Measurements from ENCODE around the gene SPATA18.
"Not testable (repeated sequence)": the region's sequence is repeated elsewhere in the genome, so short reads cannot be mapped to it uniquely, and the experiment has no call there.

SPATA18 gene

DNA sequence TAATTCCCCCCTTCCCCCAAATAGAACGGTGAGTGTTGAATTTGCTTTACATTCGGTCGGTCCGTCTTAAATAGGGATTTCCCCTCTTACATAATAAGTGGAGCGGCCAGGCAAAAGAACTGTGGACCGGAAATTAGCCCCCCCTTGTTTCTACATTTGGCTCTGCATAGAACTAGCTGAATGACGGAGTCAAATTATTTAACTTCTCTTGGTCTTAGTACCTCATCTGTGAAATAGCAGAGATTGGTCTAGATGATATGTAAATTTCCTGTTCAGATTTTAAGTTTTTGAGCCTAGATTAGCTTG lies 1.3 kb downstream of the SPATA18 start:
- peak; percentile 54 for DNase-seq

GRCh38 chr4:52054254-52054653 lies 3.1 kb downstream of the SPATA18 start:
- no peak for DNase-seq

DNA sequence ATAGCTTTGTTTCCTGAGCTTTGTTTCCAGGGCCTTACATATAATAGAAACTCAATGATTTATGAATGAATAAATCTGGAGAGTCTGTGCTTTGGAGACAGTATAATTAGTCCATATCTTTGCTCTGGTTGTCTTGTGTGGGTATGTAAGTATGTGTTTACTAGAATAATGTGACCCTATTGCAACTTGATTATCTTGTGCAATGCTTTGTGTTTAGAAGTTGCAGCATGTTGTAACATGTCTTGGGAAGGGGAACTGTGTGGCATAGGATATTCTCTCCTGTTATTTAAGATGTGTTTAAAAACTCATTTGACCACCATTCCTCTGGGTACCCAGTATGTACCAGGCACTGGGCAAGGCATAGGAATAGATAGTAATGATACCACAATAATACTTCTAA lies 6.1 kb downstream of the SPATA18 start:
- peak; percentile 48 for DNase-seq

DNA sequence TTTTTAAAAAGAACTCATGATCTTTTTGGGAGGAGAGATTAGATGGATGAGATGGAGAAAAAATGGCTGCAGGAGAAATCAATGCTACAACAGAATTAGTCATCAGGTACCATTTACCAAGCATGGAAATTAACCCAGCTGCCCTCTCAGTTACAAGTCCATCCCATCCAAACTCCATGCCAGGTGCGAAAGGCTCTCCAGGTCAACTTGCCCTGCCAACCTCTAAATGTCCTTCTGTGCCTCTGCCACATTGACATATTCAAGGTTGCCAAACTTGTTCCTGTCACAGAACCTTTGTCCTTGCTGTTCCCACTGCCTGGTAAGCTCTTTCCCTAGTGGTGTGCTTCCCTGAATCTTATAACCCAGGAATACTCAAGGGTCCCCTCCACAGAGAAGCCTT lies 7.2 kb downstream of the SPATA18 start:
- no peak for DNase-seq

GRCh38 chr4:52059372-52059771 lies 8.3 kb downstream of the SPATA18 start:
- DNase-seq: peak; percentile 63

- no peak for DNase-seq
These were observed 18.5 kb downstream of the SPATA18 start for GRCh38 chr4:52069571-52069970.

GRCh38 chr4:52071791-52072546 lies 20.9 kb downstream of the SPATA18 start:
- DNase-seq: no peak

DNA sequence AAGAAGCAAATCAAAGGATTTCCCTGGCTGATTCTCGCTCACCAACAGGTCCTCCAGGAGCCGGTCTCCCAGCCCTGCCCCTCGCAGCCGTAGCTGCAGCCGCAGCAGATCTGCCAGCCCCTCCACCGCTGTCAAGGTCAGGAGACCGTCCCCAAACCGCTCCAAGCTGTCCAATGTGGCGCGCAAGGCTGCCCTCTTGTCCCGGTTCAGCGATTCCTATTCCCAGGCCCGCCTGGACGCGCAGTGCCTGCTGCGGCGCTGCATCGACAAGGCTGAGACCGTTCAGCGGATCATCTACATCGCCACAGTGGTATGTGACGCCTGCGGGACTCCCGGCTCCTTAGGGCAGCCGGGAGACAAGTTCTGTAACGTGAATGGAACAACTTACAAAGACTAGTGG lies 25.6 kb downstream of the SPATA18 start:
- DNase-seq: no peak

- no peak for DNase-seq
These were observed 28.6 kb downstream of the SPATA18 start for GRCh38 chr4:52079659-52080058.

GRCh38 chr4:52081216-52081615 lies 30.1 kb downstream of the SPATA18 start:
- DNase-seq: no peak

- not testable (repeated sequence) for DNase-seq
These were observed 35.3 kb downstream of the SPATA18 start for GRCh38 chr4:52086425-52086824.

DNA sequence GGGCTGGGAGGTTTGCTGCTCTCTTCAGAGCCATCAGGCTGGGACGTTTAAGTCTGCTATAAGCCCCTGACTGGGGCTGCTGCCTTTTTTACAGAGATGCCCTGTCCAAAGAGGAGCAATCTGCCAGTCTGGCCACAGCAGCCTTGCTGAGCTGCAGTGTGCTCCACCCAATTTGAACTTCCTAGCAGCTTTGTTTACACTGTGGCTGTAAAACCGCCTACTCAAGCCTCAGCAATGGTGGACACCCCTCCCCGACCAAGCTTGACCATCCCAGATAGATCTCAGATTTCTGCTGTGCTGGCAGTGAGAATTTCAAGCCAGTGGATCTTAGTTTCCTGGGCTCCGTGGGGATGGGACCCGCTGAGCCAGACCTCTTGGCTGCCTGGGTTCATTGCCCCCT lies 40.7 kb downstream of the SPATA18 start:
- no peak for DNase-seq

GRCh38 chr4:52093466-52093865 lies 42.4 kb downstream of the SPATA18 start:
- DNase-seq: peak; percentile 5

- DNase-seq: no peak
These were observed 43.5 kb downstream of the SPATA18 start for GRCh38 chr4:52094376-52095145.

DNA sequence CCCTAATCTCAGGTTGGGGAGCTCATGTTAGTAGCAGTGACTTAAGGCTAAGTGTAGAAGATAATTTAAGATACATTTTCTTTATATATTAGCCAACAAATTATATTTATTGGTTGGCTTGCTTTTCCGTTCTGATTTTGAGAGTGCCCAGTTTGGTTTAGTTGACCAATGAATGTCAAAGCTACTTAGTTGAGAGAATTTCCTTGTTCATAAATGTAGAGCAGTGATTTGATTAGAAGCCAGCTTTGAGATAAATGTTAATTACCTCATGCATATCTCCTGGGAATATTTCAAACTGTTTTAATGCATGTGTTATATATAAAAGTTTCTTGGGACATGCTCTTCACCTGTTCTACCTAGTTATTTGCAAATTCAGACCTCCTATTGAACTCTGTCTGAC lies 44.3 kb downstream of the SPATA18 start:
- DNase-seq: no peak

GRCh38 chr4:52096048-52096447 lies 44.9 kb downstream of the SPATA18 start:
- no peak for DNase-seq

- peak; percentile 60 for DNase-seq
These were observed 47.5 kb downstream of the SPATA18 start for GRCh38 chr4:52098618-52099017.

DNA sequence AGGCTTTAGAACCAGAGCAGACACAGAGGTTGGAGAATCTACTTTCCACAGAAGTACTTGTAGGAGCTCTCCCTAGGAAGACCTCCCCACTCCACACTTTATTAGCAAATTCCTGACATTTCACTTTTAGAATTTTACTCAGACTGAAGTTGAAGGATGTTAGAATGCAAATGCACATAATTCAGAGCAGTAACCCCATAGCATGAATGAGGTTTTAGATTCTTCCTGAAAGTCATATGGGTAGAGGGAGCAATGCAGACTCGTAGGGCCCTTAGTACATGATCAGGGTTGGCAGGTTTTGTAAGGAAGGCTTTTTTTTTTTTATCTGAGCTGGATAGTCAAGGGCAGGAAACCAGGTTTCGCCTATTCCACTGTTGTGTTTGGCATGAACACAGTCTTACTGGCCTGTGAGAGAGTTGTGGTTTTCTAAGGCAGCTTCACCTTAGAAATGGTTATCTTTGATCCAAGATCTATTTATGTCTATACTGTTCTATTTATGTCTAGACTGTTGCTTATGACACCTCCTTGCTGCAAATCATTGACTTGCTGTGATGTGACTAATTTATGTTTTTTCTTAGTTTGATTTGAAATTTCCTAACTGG lies 48.9 kb downstream of the SPATA18 start:
- DNase-seq: no peak

- peak; percentile 25 for DNase-seq
These were observed 51.5 kb downstream of the SPATA18 start for GRCh38 chr4:52102587-52102986.

- DNase-seq: peak; percentile 9
These were observed 52.2 kb downstream of the SPATA18 start for GRCh38 chr4:52103319-52103718.

DNA sequence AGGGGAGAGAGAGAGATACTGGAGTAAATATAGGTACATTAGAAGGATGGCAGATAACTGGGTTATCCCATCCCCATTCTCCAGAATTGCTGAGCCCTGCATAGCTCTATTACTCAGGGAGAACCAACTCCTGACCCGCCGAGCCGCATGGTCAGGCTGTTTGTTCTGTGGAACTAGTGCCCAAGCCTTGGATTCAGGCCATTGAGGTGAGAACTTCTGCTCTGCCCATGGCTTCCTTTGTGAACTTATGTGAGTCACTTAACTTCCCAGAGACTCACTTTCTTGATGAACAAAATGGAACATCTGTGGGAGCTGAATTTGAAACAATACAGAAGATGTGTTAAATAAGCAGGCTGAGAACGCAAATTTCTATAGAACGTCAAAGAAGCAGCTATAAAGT lies 54.2 kb downstream of the SPATA18 start:
- no peak for DNase-seq

- DNase-seq: no peak
These were observed 55.1 kb downstream of the SPATA18 start for GRCh38 chr4:52106191-52106590.

GRCh38 chr4:52106660-52107059 lies 55.6 kb downstream of the SPATA18 start:
- no peak for DNase-seq

DNA sequence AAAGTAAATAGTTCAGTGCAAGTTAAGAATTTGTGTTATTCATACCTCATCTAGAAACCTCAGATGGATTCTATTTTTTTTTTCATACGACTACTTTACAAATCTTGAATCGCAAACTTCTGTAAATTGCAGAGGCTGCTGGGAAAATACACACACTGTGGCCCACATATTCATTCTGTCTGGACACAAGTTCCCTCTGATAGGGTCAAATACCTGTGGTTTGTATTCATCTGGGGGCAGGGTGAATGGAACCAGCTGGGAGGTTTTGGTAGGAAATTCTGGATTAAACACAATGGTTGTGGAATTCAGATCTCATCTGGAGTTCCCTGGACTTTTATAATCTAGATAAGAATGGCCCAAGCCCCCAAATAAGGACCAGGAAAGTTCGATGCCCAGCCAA lies 56.2 kb downstream of the SPATA18 start:
- no peak for DNase-seq
